Cardiac septum (tissue), 1 donor: Measurements from ENCODE around the gene EFL1. TPM values are rescaled to one million over a fixed set of nuclear protein-coding genes. Genes with fewer than 3 reads are reported as not detected.
"Not testable (repeated sequence)": the region's sequence is repeated elsewhere in the genome, so short reads cannot be mapped to it uniquely, and the experiment has no call there.

ENCODE experiments used
- DNase-seq: peaks from one replicate; pipeline ENCODE4 v3.0.0-alpha.2; 2020; ENCODE audit warnings: low spot score
- intact Hi-C: fragments of 100-400 bp; cut with DNase I; formaldehyde crosslinking; loops from one replicate; pipeline ENCODE4 v1.14.0; 2022
- long read RNA-seq: library from polyadenylated mRNA; unstranded; transcript quantifications from one replicate; pipeline ENCODE4 v2.0.0, GENCODE V29; 2021
- total RNA-seq: library from RNA; stranded (reverse); fragmentation: NEBNext Ultra II Directional; extraction: Animal tissue kit (Norgen Biotek cat#: 25700); gene quantifications from one replicate; pipeline ENCODE4 v1.2.1, GENCODE V29; 2021
- donor health status: DM: no; HTN: no; CAD: no.

Gene EFL1
- 10.3 TPM for total RNA-seq
- long read RNA-seq, transcript EFL1-201 (20 exons, 3,675 nt) = major isoform, 8 of 19 reads
- long read RNA-seq, partial matches to known transcripts = 5 of 19 reads
- long read RNA-seq, other reads (novel, unspliced or antisense) = 6 of 19 reads

GRCh38 chr15:82262422-82263026, at the start of gene EFL1, which contains the start of gene SAXO2:
Gene EFL1, minus strand, starts transcription at chr15:82262734. Its CDS starts 956 bp downstream, at chr15:82261778.
Gene SAXO2, plus strand, starts transcription at chr15:82262818. Its CDS starts 62 bp downstream, at chr15:82262880.
- peak; percentile 96 for DNase-seq
- intact Hi-C loops = no loop called here

GRCh38 chr15:82311321-82311720, 48.8 kb upstream of the EFL1 start:
- intact Hi-C loops, DNase-seq: not testable (repeated sequence)

- intact Hi-C loops = no loop called here
- DNase-seq = no peak
Measured at GRCh38 chr15:82309802-82310201, 47.3 kb upstream of the EFL1 start.

- intact Hi-C loops = no loop called here
- no peak for DNase-seq
Measured at GRCh38 chr15:82307714-82308081, 45.2 kb upstream of the EFL1 start.

- intact Hi-C loops = no loop called here
- no peak for DNase-seq
Measured at GRCh38 chr15:82306791-82307713, 44.5 kb upstream of the EFL1 start.

GRCh38 chr15:82305621-82306048, 43.1 kb upstream of the EFL1 start:
- intact Hi-C loops = no loop called here
- no peak for DNase-seq

- DNase-seq = no peak
- intact Hi-C loops = no loop called here
Measured at GRCh38 chr15:82304778-82305090, 42.2 kb upstream of the EFL1 start.

GRCh38 chr15:82303956-82304777, 41.6 kb upstream of the EFL1 start:
- DNase-seq = no peak
- intact Hi-C loops = no loop called here

- intact Hi-C loops = no loop called here
- no peak for DNase-seq
Measured at GRCh38 chr15:82301296-82302016, 38.9 kb upstream of the EFL1 start.

- DNase-seq = no peak
- intact Hi-C loops = no loop called here
Measured at GRCh38 chr15:82300883-82301282, 38.3 kb upstream of the EFL1 start.

- DNase-seq, intact Hi-C loops: not testable (repeated sequence)
Measured at GRCh38 chr15:82300326-82300725, 37.8 kb upstream of the EFL1 start.

GRCh38 chr15:82299511-82299914, 37.0 kb upstream of the EFL1 start:
- intact Hi-C loops, DNase-seq: not testable (repeated sequence)

GRCh38 chr15:82298520-82298919, 36.0 kb upstream of the EFL1 start:
- DNase-seq = no peak
- intact Hi-C loops = no loop called here

GRCh38 chr15:82298032-82298431, 35.5 kb upstream of the EFL1 start:
- intact Hi-C loops = no loop called here
- no peak for DNase-seq

GRCh38 chr15:82297546-82297945, 35.0 kb upstream of the EFL1 start:
- intact Hi-C loops = no loop called here
- no peak for DNase-seq

GRCh38 chr15:82294061-82294690, 31.6 kb upstream of the EFL1 start:
- intact Hi-C loops = no loop called here
- DNase-seq = no peak

- no peak for DNase-seq
- intact Hi-C loops = no loop called here
Measured at GRCh38 chr15:82292271-82292670, 29.7 kb upstream of the EFL1 start.

- intact Hi-C loops = not testable (repeated sequence)
Measured at GRCh38 chr15:82288202-82288601, 25.7 kb upstream of the EFL1 start.

GRCh38 chr15:82286475-82286874, 23.9 kb upstream of the EFL1 start:
- DNase-seq, intact Hi-C loops: not testable (repeated sequence)

More at GRCh38 chr15:82288202-82288601, 25.7 kb upstream of the EFL1 start:
- DNase-seq = not testable (repeated sequence)
